ENCODE data around the gene GPR68.
"Not testable (repeated sequence)": the region's sequence is repeated elsewhere in the genome, so short reads cannot be mapped to it uniquely, and the experiment has no call there.

The GPR68 gene

GRCh38 chr14:91204657-91205056, 39.8 kb downstream of the GPR68 start:
- no peak overlapping the region for H3K4me3 ChIP-seq (ENCODE audit: low read depth in 1 of 2, low read length in 2 of 2)
- H3K4me1 ChIP-seq (ENCODE audit: control insufficient read depth in 1 of 2, insufficient read depth in 2 of 2, low read length in 2 of 2), result peaks cover 0 to 5% of the 10 kb centered on the region in 2 donors
- H3K9me3 ChIP-seq (ENCODE audit: control insufficient read depth in 1 of 2, low read length in 2 of 2), result peaks cover 0 to under 1% of the 10 kb centered on the region in 2 donors
- no peak overlapping the region for H3K9ac ChIP-seq (ENCODE audit: low read depth in 1 of 2, low read length in 2 of 2)
- no peak overlapping the region for H3K27ac ChIP-seq (ENCODE audit: low read depth, low read length)
- H3K27me3 ChIP-seq (ENCODE audit: control insufficient read depth in 1 of 2, insufficient read depth in 2 of 2, low read length in 2 of 2), result no peaks in the 10 kb centered on the region
- H3K36me3 ChIP-seq (ENCODE audit: control insufficient read depth in 1 of 2, insufficient read depth in 2 of 2, low read length in 2 of 2), result peaks cover 40 to 78% of the 10 kb centered on the region in 2 donors

- Histone ChIP-seq H3K4me1 (ENCODE audit: control insufficient read depth in 1 of 2, insufficient read depth in 2 of 2, low read length in 2 of 2) (peaks cover 0 to 5% of the 10 kb centered on the region in 2 donors), H3K36me3 (ENCODE audit: control insufficient read depth in 1 of 2, insufficient read depth in 2 of 2, low read length in 2 of 2) (peaks cover 50 to 86% of the 10 kb centered on the region in 2 donors), H3K9me3 (ENCODE audit: control insufficient read depth in 1 of 2, low read length in 2 of 2) (peaks cover 0 to 2% of the 10 kb centered on the region in 2 donors), H3K27me3 (ENCODE audit: control insufficient read depth in 1 of 2, insufficient read depth in 2 of 2, low read length in 2 of 2) (no peaks in the 10 kb centered on the region), H3K27ac (ENCODE audit: low read depth, low read length) (no peak overlapping the region), H3K9ac (ENCODE audit: low read depth in 1 of 2, low read length in 2 of 2) (no peak overlapping the region), H3K4me3 (ENCODE audit: low read depth in 1 of 2, low read length in 2 of 2) (no peak overlapping the region)
These were observed 42.1 kb downstream of the GPR68 start for GRCh38 chr14:91202234-91202974.

GRCh38 chr14:91200802-91201201, 43.7 kb downstream of the GPR68 start:
- H3K36me3 ChIP-seq (ENCODE audit: control insufficient read depth in 1 of 2, insufficient read depth in 2 of 2, low read length in 2 of 2), result peaks cover 55 to 86% of the 10 kb centered on the region in 2 donors
- not testable (repeated sequence) for H3K27ac ChIP-seq (ENCODE audit: low read depth, low read length); H3K9me3 ChIP-seq (ENCODE audit: control insufficient read depth in 1 of 2, low read length in 2 of 2); H3K4me1 ChIP-seq (ENCODE audit: control insufficient read depth in 1 of 2, insufficient read depth in 2 of 2, low read length in 2 of 2); H3K4me3 ChIP-seq (ENCODE audit: low read depth in 1 of 2, low read length in 2 of 2); H3K27me3 ChIP-seq (ENCODE audit: control insufficient read depth in 1 of 2, insufficient read depth in 2 of 2, low read length in 2 of 2); H3K9ac ChIP-seq (ENCODE audit: low read depth in 1 of 2, low read length in 2 of 2)

GRCh38 chr14:91197631-91198030, 46.9 kb downstream of the GPR68 start:
- H3K27ac ChIP-seq (ENCODE audit: low read depth, low read length), result no peak overlapping the region
- H3K9me3 ChIP-seq (ENCODE audit: control insufficient read depth in 1 of 2, low read length in 2 of 2), result peaks cover 0 to 2% of the 10 kb centered on the region in 2 donors
- H3K9ac ChIP-seq (ENCODE audit: low read depth in 1 of 2, low read length in 2 of 2), result no peak overlapping the region
- no peak overlapping the region for H3K4me3 ChIP-seq (ENCODE audit: low read depth in 1 of 2, low read length in 2 of 2)
- H3K27me3 ChIP-seq (ENCODE audit: control insufficient read depth in 1 of 2, insufficient read depth in 2 of 2, low read length in 2 of 2), result no peaks in the 10 kb centered on the region
- H3K4me1 ChIP-seq (ENCODE audit: control insufficient read depth in 1 of 2, insufficient read depth in 2 of 2, low read length in 2 of 2), result peaks cover 0 to 5% of the 10 kb centered on the region in 2 donors
- H3K36me3 ChIP-seq (ENCODE audit: control insufficient read depth in 1 of 2, insufficient read depth in 2 of 2, low read length in 2 of 2), result peaks cover 37 to 77% of the 10 kb centered on the region in 2 donors

GRCh38 chr14:91195881-91196280, 48.6 kb downstream of the GPR68 start:
- no peaks in the 10 kb centered on the region for H3K27me3 ChIP-seq (ENCODE audit: control insufficient read depth in 1 of 2, insufficient read depth in 2 of 2, low read length in 2 of 2)
- H3K4me1 ChIP-seq (ENCODE audit: control insufficient read depth in 1 of 2, insufficient read depth in 2 of 2, low read length in 2 of 2), result no peaks in the 10 kb centered on the region
- H3K27ac ChIP-seq (ENCODE audit: low read depth, low read length), result no peak overlapping the region
- H3K36me3 ChIP-seq (ENCODE audit: control insufficient read depth in 1 of 2, insufficient read depth in 2 of 2, low read length in 2 of 2), result peaks cover 40 to 84% of the 10 kb centered on the region in 2 donors
- no peak overlapping the region for H3K9ac ChIP-seq (ENCODE audit: low read depth in 1 of 2, low read length in 2 of 2)
- H3K9me3 ChIP-seq (ENCODE audit: control insufficient read depth in 1 of 2, low read length in 2 of 2), result peaks cover 0 to 2% of the 10 kb centered on the region in 2 donors
- no peak overlapping the region for H3K4me3 ChIP-seq (ENCODE audit: low read depth in 1 of 2, low read length in 2 of 2)

GRCh38 chr14:91193069-91193468, 51.4 kb downstream of the GPR68 start:
- no peak overlapping the region for H3K4me3 ChIP-seq (ENCODE audit: low read depth in 1 of 2, low read length in 2 of 2)
- no peaks in the 10 kb centered on the region for H3K4me1 ChIP-seq (ENCODE audit: control insufficient read depth in 1 of 2, insufficient read depth in 2 of 2, low read length in 2 of 2)
- no peaks in the 10 kb centered on the region for H3K27me3 ChIP-seq (ENCODE audit: control insufficient read depth in 1 of 2, insufficient read depth in 2 of 2, low read length in 2 of 2)
- no peak overlapping the region for H3K9ac ChIP-seq (ENCODE audit: low read depth in 1 of 2, low read length in 2 of 2)
- H3K9me3 ChIP-seq (ENCODE audit: control insufficient read depth in 1 of 2, low read length in 2 of 2), result no peaks in the 10 kb centered on the region
- peaks cover 41 to 82% of the 10 kb centered on the region in 2 donors for H3K36me3 ChIP-seq (ENCODE audit: control insufficient read depth in 1 of 2, insufficient read depth in 2 of 2, low read length in 2 of 2)
- no peak overlapping the region for H3K27ac ChIP-seq (ENCODE audit: low read depth, low read length)

- H3K9ac ChIP-seq (ENCODE audit: low read depth in 1 of 2, low read length in 2 of 2), result no peak overlapping the region
- no peaks in the 10 kb centered on the region for H3K27me3 ChIP-seq (ENCODE audit: control insufficient read depth in 1 of 2, insufficient read depth in 2 of 2, low read length in 2 of 2)
- no peaks in the 10 kb centered on the region for H3K4me1 ChIP-seq (ENCODE audit: control insufficient read depth in 1 of 2, insufficient read depth in 2 of 2, low read length in 2 of 2)
- no peak overlapping the region for H3K4me3 ChIP-seq (ENCODE audit: low read depth in 1 of 2, low read length in 2 of 2)
- H3K9me3 ChIP-seq (ENCODE audit: control insufficient read depth in 1 of 2, low read length in 2 of 2), result no peaks in the 10 kb centered on the region
- H3K27ac ChIP-seq (ENCODE audit: low read depth, low read length), result no peak overlapping the region
- H3K36me3 ChIP-seq (ENCODE audit: control insufficient read depth in 1 of 2, insufficient read depth in 2 of 2, low read length in 2 of 2), result peaks cover 49 to 81% of the 10 kb centered on the region in 2 donors
These were observed 53.7 kb downstream of the GPR68 start for GRCh38 chr14:91190853-91191252.

- H3K4me1 ChIP-seq (ENCODE audit: control insufficient read depth in 1 of 2, insufficient read depth in 2 of 2, low read length in 2 of 2), result no peaks in the 10 kb centered on the region
These were observed 57.2 kb downstream of the GPR68 start for GRCh38 chr14:91187271-91187670.

GRCh38 chr14:91186515-91187066, 57.9 kb downstream of the GPR68 start:
- H3K27me3 ChIP-seq (ENCODE audit: control insufficient read depth in 1 of 2, insufficient read depth in 2 of 2, low read length in 2 of 2), result no peaks in the 10 kb centered on the region
- peaks cover 43 to 74% of the 10 kb centered on the region in 2 donors for H3K36me3 ChIP-seq (ENCODE audit: control insufficient read depth in 1 of 2, insufficient read depth in 2 of 2, low read length in 2 of 2)
- no peaks in the 10 kb centered on the region for H3K4me1 ChIP-seq (ENCODE audit: control insufficient read depth in 1 of 2, insufficient read depth in 2 of 2, low read length in 2 of 2)
- H3K9ac ChIP-seq (ENCODE audit: low read depth in 1 of 2, low read length in 2 of 2), result no peak overlapping the region
- H3K27ac ChIP-seq (ENCODE audit: low read depth, low read length), result no peak overlapping the region
- H3K9me3 ChIP-seq (ENCODE audit: control insufficient read depth in 1 of 2, low read length in 2 of 2), result no peaks in the 10 kb centered on the region
- H3K4me3 ChIP-seq (ENCODE audit: low read depth in 1 of 2, low read length in 2 of 2), result no peak overlapping the region

More at GRCh38 chr14:91187271-91187670, 57.2 kb downstream of the GPR68 start:
- no peaks in the 10 kb centered on the region for H3K9me3 ChIP-seq (ENCODE audit: control insufficient read depth in 1 of 2, low read length in 2 of 2)
- no peaks in the 10 kb centered on the region for H3K27me3 ChIP-seq (ENCODE audit: control insufficient read depth in 1 of 2, insufficient read depth in 2 of 2, low read length in 2 of 2)
- H3K4me3 ChIP-seq (ENCODE audit: low read depth in 1 of 2, low read length in 2 of 2), result no peak overlapping the region
- H3K27ac ChIP-seq (ENCODE audit: low read depth, low read length), result no peak overlapping the region
- no peak overlapping the region for H3K9ac ChIP-seq (ENCODE audit: low read depth in 1 of 2, low read length in 2 of 2)
- peaks cover 48 to 77% of the 10 kb centered on the region in 2 donors for H3K36me3 ChIP-seq (ENCODE audit: control insufficient read depth in 1 of 2, insufficient read depth in 2 of 2, low read length in 2 of 2)

GRCh38 chr14:91185721-91186120, 58.8 kb downstream of the GPR68 start:
- H3K9ac ChIP-seq (ENCODE audit: low read depth in 1 of 2, low read length in 2 of 2), result no peak overlapping the region
- peaks cover 43 to 72% of the 10 kb centered on the region in 2 donors for H3K36me3 ChIP-seq (ENCODE audit: control insufficient read depth in 1 of 2, insufficient read depth in 2 of 2, low read length in 2 of 2)
- no peaks in the 10 kb centered on the region for H3K4me1 ChIP-seq (ENCODE audit: control insufficient read depth in 1 of 2, insufficient read depth in 2 of 2, low read length in 2 of 2)
- no peaks in the 10 kb centered on the region for H3K27me3 ChIP-seq (ENCODE audit: control insufficient read depth in 1 of 2, insufficient read depth in 2 of 2, low read length in 2 of 2)
- H3K4me3 ChIP-seq (ENCODE audit: low read depth in 1 of 2, low read length in 2 of 2), result no peak overlapping the region
- no peak overlapping the region for H3K27ac ChIP-seq (ENCODE audit: low read depth, low read length)
- no peaks in the 10 kb centered on the region for H3K9me3 ChIP-seq (ENCODE audit: control insufficient read depth in 1 of 2, low read length in 2 of 2)

Data from duodenal mucosa (tissue), 2 donors.